WTC11 (cell line): ENCODE data around the gene LRCH2. TPM values are rescaled to one million over a fixed set of nuclear protein-coding genes. Genes with fewer than 3 reads are reported as not detected.

ENCODE experiments used
- ATAC-seq: fragments of 200-7000 bp; cut with Tn5 transposase; 2 replicates; pipeline ENCODE4 v1.10.0; 2021; ENCODE audit warnings: mild to moderate bottlenecking, moderate library complexity
- CTCF ChIA-PET: fragments of 300-600 bp; sonication (Branson Sonifier 250); formaldehyde crosslinking; loops from one replicate; lab custom pipeline; 2021; ENCODE audit warnings: antibody characterized with exemption; lab: Charles Lee
- POLR2A ChIA-PET: fragments of 350-600 bp; sonication (Branson Sonifier 250); formaldehyde crosslinking; loops from one replicate; lab custom pipeline; 2021; ENCODE audit warnings: antibody characterized with exemption; lab: Charles Lee
- DNase-seq: peaks from one replicate; pipeline ENCODE4 v3.0.0; 2021; ENCODE audit warnings: low spot score
- H3K27ac Mint-ChIP-seq: 2 replicates; pipeline ENCODE4 v1.8.0; 2021; ENCODE audit warnings: mixed read lengths
- H3K27me3 Mint-ChIP-seq: 2 replicates; pipeline ENCODE4 v1.8.0; 2021; ENCODE audit warnings: low read depth, mild to moderate bottlenecking, moderate library complexity, mixed read lengths
- H3K36me3 Mint-ChIP-seq: 2 replicates; pipeline ENCODE4 v1.8.0; 2021; ENCODE audit warnings: mixed read lengths
- H3K4me1 Mint-ChIP-seq: 2 replicates; pipeline ENCODE4 v1.8.0; 2022; ENCODE audit warnings: mixed read lengths
- H3K4me3 Mint-ChIP-seq: 2 replicates; pipeline ENCODE4 v1.8.0; 2021; ENCODE audit warnings: mild to moderate bottlenecking, moderate library complexity, mixed read lengths
- H3K9me3 Mint-ChIP-seq: 2 replicates; pipeline ENCODE4 v1.8.0; 2021; ENCODE audit warnings: mixed read lengths
- CDX4 ChIP-seq: fragments of 250-450 bp; sonication (Bioruptor Pico); IDR thresholded peaks from 2 replicates; pipeline ENCODE4 v1.9.0; 2021; ENCODE audit warnings: moderate library complexity, mild to moderate bottlenecking, inconsistent platforms, borderline replicate concordance
- CREM ChIP-seq: sonication (generic); formaldehyde crosslinking; IDR thresholded peaks from 2 replicates; pipeline ENCODE4 v1.8.1; 2022; ENCODE audit warnings: mild to moderate bottlenecking, missing genetic modification reagents, moderate library complexity
- E2F4 ChIP-seq: sonication (generic); formaldehyde crosslinking; IDR thresholded peaks from 2 replicates; pipeline ENCODE4 v1.8.1; 2022; ENCODE audit warnings: low read depth, mild to moderate bottlenecking, moderate library complexity, missing genetic modification reagents, borderline replicate concordance
- E2F5 ChIP-seq: sonication (generic); formaldehyde crosslinking; IDR thresholded peaks from 2 replicates; pipeline ENCODE4 v1.8.1; 2022; ENCODE audit warnings: mild to moderate bottlenecking, moderate library complexity, missing genetic modification reagents
- ESRRA ChIP-seq: sonication (generic); formaldehyde crosslinking; IDR thresholded peaks from 2 replicates; pipeline ENCODE4 v1.8.1; 2022; ENCODE audit warnings: mild to moderate bottlenecking, missing genetic modification reagents, borderline replicate concordance
- FOXP4 ChIP-seq: sonication (generic); formaldehyde crosslinking; IDR thresholded peaks from 2 replicates; pipeline ENCODE4 v1.8.0; 2022; ENCODE audit warnings: mild to moderate bottlenecking, missing genetic modification reagents
- GTF2I ChIP-seq: fragments of 250-450 bp; sonication (Bioruptor Pico); conservative IDR thresholded peaks from 2 replicates; pipeline ENCODE4 v1.4.0; 2021; ENCODE audit warnings: mild to moderate bottlenecking
- KAT7 ChIP-seq: sonication (generic); formaldehyde crosslinking; IDR thresholded peaks from 2 replicates; pipeline ENCODE4 v1.8.1; 2023; ENCODE audit warnings: missing genetic modification reagents, mild to moderate bottlenecking, borderline replicate concordance
- MYBL2 ChIP-seq: sonication (generic); formaldehyde crosslinking; IDR thresholded peaks from 2 replicates; pipeline ENCODE4 v1.8.1; 2023; ENCODE audit warnings: mild to moderate bottlenecking, moderate library complexity, missing genetic modification reagents
- RORB ChIP-seq: fragments of 250-450 bp; sonication (Bioruptor Pico); IDR thresholded peaks from 2 replicates; pipeline ENCODE4 v1.9.0; 2021; ENCODE audit warnings: mild to moderate bottlenecking
- SMAD4 ChIP-seq: sonication (generic); formaldehyde crosslinking; IDR thresholded peaks from 2 replicates; pipeline ENCODE4 v1.8.0; 2022; ENCODE audit warnings: mild to moderate bottlenecking, missing genetic modification reagents
- SP1 ChIP-seq: sonication (generic); formaldehyde crosslinking; conservative IDR thresholded peaks from 2 replicates; pipeline ENCODE4 v1.8.1; 2022; ENCODE audit warnings: missing genetic modification reagents
- USF2 ChIP-seq: sonication (generic); formaldehyde crosslinking; IDR thresholded peaks from 2 replicates; pipeline ENCODE4 v1.8.1; 2023; ENCODE audit warnings: mild to moderate bottlenecking, missing genetic modification reagents, moderate library complexity
- ZBTB43 ChIP-seq: sonication (generic); formaldehyde crosslinking; IDR thresholded peaks from 2 replicates; pipeline ENCODE4 v1.8.1; 2023; ENCODE audit warnings: mild to moderate bottlenecking, missing genetic modification reagents
- ZNF121 ChIP-seq: sonication (generic); formaldehyde crosslinking; IDR thresholded peaks from 2 replicates; pipeline ENCODE4 v1.8.0; 2023; ENCODE audit warnings: missing genetic modification reagents
- ZNF219 ChIP-seq: sonication (generic); formaldehyde crosslinking; IDR thresholded peaks from 2 replicates; pipeline ENCODE4 v1.8.0; 2023; ENCODE audit warnings: missing genetic modification reagents, mild to moderate bottlenecking, borderline replicate concordance
- ZNF425 ChIP-seq: fragments of 250-450 bp; sonication (Bioruptor Pico); conservative IDR thresholded peaks from 2 replicates; pipeline ENCODE4 v1.9.0; 2021; ENCODE audit warnings: mild to moderate bottlenecking
- total RNA-seq: library from RNA; stranded (reverse); gene quantifications from 3 replicates; pipeline ENCODE4 v1.2.3, GENCODE V29; 2021
- TF ChIP-seq, protein P1 (sequence below): fragments of 250-450 bp; sonication (Bioruptor Pico); IDR thresholded peaks from 2 replicates; pipeline ENCODE4 v1.9.0; 2021; ENCODE audit warnings: mild to moderate bottlenecking
- TF ChIP-seq, protein P2 (sequence below): sonication (generic); formaldehyde crosslinking; IDR thresholded peaks from 2 replicates; pipeline ENCODE4 v1.8.0; 2023; ENCODE audit warnings: missing genetic modification reagents, mild to moderate bottlenecking, borderline replicate concordance
- TF ChIP-seq, protein P3 (sequence below): sonication (generic); formaldehyde crosslinking; IDR thresholded peaks from 2 replicates; pipeline ENCODE4 v1.8.1; 2023; ENCODE audit warnings: mild to moderate bottlenecking, missing genetic modification reagents, moderate library complexity

Gene LRCH2
- total RNA-seq, 1 experiment from 2014 or later: 3.8 TPM

- DNase-seq: no peak
- peaks cover 12% of the 10 kb centered on the region for H3K27me3 Mint-ChIP-seq
- ATAC-seq: no peak
- H3K9me3 Mint-ChIP-seq: no peaks in the 10 kb centered on the region
- H3K27ac Mint-ChIP-seq: no peak overlapping the region
- no peaks in the 10 kb centered on the region for H3K36me3 Mint-ChIP-seq
- no peaks in the 10 kb centered on the region for H3K4me1 Mint-ChIP-seq
- ChIA-PET CTCF (no interaction called here), POLR2A (no interaction called here)
- H3K4me3 Mint-ChIP-seq: no peak overlapping the region
- TF ChIP-seq, protein P1, sequence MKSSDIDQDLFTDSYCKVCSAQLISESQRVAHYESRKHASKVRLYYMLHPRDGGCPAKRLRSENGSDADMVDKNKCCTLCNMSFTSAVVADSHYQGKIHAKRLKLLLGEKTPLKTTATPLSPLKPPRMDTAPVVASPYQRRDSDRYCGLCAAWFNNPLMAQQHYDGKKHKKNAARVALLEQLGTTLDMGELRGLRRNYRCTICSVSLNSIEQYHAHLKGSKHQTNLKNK (CRISPR knock-in tag): no peak
- TF ChIP-seq E2F4 (CRISPR knock-in tag) (no peak), ZBTB43 (CRISPR knock-in tag) (no peak), CDX4 (CRISPR knock-in tag) (no peak), FOXP4 (CRISPR knock-in tag) (no peak), CREM (CRISPR knock-in tag) (no peak), RORB (CRISPR knock-in tag) (no peak), USF2 (CRISPR knock-in tag) (no peak), ESRRA (CRISPR knock-in tag) (no peak), SMAD4 (CRISPR knock-in tag) (no peak), ZNF425 (no peak), KAT7 (CRISPR knock-in tag) (no peak), E2F5 (CRISPR knock-in tag) (no peak), ZNF219 (CRISPR knock-in tag) (no peak), GTF2I (no peak), ZNF121 (CRISPR knock-in tag) (no peak), MYBL2 (CRISPR knock-in tag) (no peak), SP1 (CRISPR knock-in tag) (no peak)
- TF ChIP-seq, protein P2, sequence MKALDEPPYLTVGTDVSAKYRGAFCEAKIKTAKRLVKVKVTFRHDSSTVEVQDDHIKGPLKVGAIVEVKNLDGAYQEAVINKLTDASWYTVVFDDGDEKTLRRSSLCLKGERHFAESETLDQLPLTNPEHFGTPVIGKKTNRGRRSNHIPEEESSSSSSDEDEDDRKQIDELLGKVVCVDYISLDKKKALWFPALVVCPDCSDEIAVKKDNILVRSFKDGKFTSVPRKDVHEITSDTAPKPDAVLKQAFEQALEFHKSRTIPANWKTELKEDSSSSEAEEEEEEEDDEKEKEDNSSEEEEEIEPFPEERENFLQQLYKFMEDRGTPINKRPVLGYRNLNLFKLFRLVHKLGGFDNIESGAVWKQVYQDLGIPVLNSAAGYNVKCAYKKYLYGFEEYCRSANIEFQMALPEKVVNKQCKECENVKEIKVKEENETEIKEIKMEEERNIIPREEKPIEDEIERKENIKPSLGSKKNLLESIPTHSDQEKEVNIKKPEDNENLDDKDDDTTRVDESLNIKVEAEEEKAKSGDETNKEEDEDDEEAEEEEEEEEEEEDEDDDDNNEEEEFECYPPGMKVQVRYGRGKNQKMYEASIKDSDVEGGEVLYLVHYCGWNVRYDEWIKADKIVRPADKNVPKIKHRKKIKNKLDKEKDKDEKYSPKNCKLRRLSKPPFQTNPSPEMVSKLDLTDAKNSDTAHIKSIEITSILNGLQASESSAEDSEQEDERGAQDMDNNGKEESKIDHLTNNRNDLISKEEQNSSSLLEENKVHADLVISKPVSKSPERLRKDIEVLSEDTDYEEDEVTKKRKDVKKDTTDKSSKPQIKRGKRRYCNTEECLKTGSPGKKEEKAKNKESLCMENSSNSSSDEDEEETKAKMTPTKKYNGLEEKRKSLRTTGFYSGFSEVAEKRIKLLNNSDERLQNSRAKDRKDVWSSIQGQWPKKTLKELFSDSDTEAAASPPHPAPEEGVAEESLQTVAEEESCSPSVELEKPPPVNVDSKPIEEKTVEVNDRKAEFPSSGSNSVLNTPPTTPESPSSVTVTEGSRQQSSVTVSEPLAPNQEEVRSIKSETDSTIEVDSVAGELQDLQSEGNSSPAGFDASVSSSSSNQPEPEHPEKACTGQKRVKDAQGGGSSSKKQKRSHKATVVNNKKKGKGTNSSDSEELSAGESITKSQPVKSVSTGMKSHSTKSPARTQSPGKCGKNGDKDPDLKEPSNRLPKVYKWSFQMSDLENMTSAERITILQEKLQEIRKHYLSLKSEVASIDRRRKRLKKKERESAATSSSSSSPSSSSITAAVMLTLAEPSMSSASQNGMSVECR: no peak
- TF ChIP-seq, protein P3, sequence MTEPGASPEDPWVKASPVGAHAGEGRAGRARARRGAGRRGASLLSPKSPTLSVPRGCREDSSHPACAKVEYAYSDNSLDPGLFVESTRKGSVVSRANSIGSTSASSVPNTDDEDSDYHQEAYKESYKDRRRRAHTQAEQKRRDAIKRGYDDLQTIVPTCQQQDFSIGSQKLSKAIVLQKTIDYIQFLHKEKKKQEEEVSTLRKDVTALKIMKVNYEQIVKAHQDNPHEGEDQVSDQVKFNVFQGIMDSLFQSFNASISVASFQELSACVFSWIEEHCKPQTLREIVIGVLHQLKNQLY: no peak
Observed at GRCh38 chrX:115255003-115255402, 21.1 kb upstream of the LRCH2 start.
